ENCODE measurements around the gene SLC22A16.

DNA sequence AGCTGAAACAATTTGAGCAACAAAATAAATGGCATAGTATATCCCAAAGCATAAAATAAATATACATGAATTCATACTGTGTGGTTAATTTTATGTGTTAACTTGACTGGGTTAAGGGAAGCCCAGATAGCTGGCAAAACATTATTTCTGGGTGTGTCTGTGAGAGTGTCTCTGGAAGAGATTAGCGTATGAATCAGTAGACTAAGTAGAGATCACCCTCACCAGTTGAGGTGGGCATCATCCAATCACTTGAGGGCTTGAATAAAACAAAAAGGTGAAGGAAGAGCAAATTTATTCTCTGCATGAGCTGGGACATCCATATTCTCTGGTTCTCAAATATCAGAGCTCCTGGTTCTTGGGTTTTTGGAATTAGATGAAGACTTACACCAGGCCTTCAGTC, 17.9 kb downstream of the SLC22A16 start:
- TF ChIP-seq, protein P1, sequence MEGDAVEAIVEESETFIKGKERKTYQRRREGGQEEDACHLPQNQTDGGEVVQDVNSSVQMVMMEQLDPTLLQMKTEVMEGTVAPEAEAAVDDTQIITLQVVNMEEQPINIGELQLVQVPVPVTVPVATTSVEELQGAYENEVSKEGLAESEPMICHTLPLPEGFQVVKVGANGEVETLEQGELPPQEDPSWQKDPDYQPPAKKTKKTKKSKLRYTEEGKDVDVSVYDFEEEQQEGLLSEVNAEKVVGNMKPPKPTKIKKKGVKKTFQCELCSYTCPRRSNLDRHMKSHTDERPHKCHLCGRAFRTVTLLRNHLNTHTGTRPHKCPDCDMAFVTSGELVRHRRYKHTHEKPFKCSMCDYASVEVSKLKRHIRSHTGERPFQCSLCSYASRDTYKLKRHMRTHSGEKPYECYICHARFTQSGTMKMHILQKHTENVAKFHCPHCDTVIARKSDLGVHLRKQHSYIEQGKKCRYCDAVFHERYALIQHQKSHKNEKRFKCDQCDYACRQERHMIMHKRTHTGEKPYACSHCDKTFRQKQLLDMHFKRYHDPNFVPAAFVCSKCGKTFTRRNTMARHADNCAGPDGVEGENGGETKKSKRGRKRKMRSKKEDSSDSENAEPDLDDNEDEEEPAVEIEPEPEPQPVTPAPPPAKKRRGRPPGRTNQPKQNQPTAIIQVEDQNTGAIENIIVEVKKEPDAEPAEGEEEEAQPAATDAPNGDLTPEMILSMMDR (IDR thresholded peaks at IDR 0.05; ENCODE audit: poor library complexity) = no peak
- no peak for TF ChIP-seq EZH2phosphoT487 (IDR thresholded peaks at IDR 0.05; ENCODE audit: low read depth, severe bottlenecking, unreplicated experiment)
- TF ChIP-seq EZH2 (IDR thresholded peaks at IDR 0.05; ENCODE audit: borderline replicate concordance) = no peak
